Mucosa of descending colon (tissue), 3 donors: Measurements from ENCODE around the gene CD93. TPM values are rescaled to one million over a fixed set of nuclear protein-coding genes. Genes with fewer than 3 reads are reported as not detected.

Source experiments
- ATAC-seq: fragments of 200-7000 bp; cut with Tn5 transposase; one replicate; pipeline ENCODE4 v1.9.1; 2020; ENCODE audit warnings: mild to moderate bottlenecking, moderate library complexity
- DNase-seq, 3 donors: peaks; one replicate each; pipeline ENCODE4 v3.0.0-alpha.2; 2020
- H3K36me3 ChIP-seq: fragments of 200-600 bp; one replicate; pipeline ENCODE4 v1.8.0; 2021; ENCODE audit warnings: low read depth, mild to moderate bottlenecking
- H3K4me1 ChIP-seq: fragments of 200-600 bp; one replicate; pipeline ENCODE4 v1.8.0; 2021; ENCODE audit warnings: low read depth, mild to moderate bottlenecking
- H3K4me3 ChIP-seq: fragments of 200-600 bp; one replicate; pipeline ENCODE4 v1.8.0; 2021; ENCODE audit warnings: mild to moderate bottlenecking
- H3K9me3 ChIP-seq: fragments of 200-600 bp; one replicate; pipeline ENCODE4 v1.8.0; 2021; ENCODE audit warnings: mild to moderate bottlenecking
- CTCF ChIP-seq: fragments of 200-600 bp; IDR thresholded peaks from one replicate; pipeline ENCODE4 v1.8.0; 2022; ENCODE audit warnings: antibody characterized with exemption, mild to moderate bottlenecking
- intact Hi-C, 2 donors: fragments of 100-400 bp; cut with DNase I in 1 of 2; cut with micrococcal nuclease in 1 of 2; formaldehyde crosslinking; loops; one replicate each; pipeline versions ENCODE4 v1.11.0 to v1.11.1; 2022; cut with DNase I, micrococcal nuclease
- total RNA-seq, 3 donors: library from RNA; stranded (reverse); fragmentation: NEBNext Ultra II Directional in 2 of 3; extraction: Animal tissue kit (Norgen Biotek cat#: 25700) in 2 of 3; gene quantifications; one replicate each; pipeline versions ENCODE4 v1.2.1 to v1.2.4, GENCODE V29; 2021 to 2023
- donor health status: DM: no; HTN: no; CAD: no; lungs with moderate emphysema.
- donor health status: DM: no; HTN: no; CAD: no.
- donor health status: DM: no; HTN: yes; CAD: no.

The CD93 gene
- total RNA-seq, 3 donors from 2014 or later: 7.6 to 24.2 (median 20.1) TPM

GRCh38 chr20:23031346-23031745 lies 54.8 kb downstream of the CD93 start:
- H3K4me1 ChIP-seq: no peaks in the 10 kb centered on the region
- DNase-seq: no peak
- H3K36me3 ChIP-seq: no peaks in the 10 kb centered on the region
- no peak overlapping the region for H3K4me3 ChIP-seq
- intact Hi-C loops: no loop called here
- ATAC-seq: no peak
- no peaks in the 10 kb centered on the region for H3K9me3 ChIP-seq
- TF ChIP-seq CTCF: no peak

Other genes with a start within 250 kb of the CD93 start
- under 1 TPM in 1 of 3 donors, not detected in 2; 0.19 TPM for gene SSTR4, start 51.0 kb downstream of the CD93 start, total RNA-seq
- gene THBD, start 36.7 kb downstream of the CD93 start, total RNA-seq: 1 to 10 TPM; 1.8 to 8.8 (median 5.9) TPM